Activated CD4-positive, alpha-beta memory T cell treated with anti-CD3 and anti-CD28 coated beads, Interleukin-2, amount 10 ng/mL, durations not matched to agents 7 days and 5 days (primary cell): Measurements from ENCODE around the gene USP12. TPM values are rescaled to one million over a fixed set of nuclear protein-coding genes. Genes with fewer than 3 reads are reported as not detected.

ENCODE experiments used
- CTCF ChIA-PET: fragments of 350-600 bp; sonication (Branson Sonifier 250); formaldehyde crosslinking; loops from one replicate; lab custom pipeline; 2021; ENCODE audit warnings: antibody characterized with exemption, inconsistent platforms; lab: Charles Lee
- POLR2A ChIA-PET: fragments of 350-600 bp; sonication (Branson Sonifier 250); formaldehyde crosslinking; loops from one replicate; lab custom pipeline; 2021; ENCODE audit warnings: antibody characterized with exemption; lab: Charles Lee
- DNase-seq: peaks from one replicate; pipeline ENCODE4 v3.0.0-alpha.2; 2020
- H3K27ac Mint-ChIP-seq: one replicate; pipeline ENCODE4 v1.8.0; 2021; ENCODE audit warnings: mild to moderate bottlenecking, mixed read lengths
- H3K27me3 Mint-ChIP-seq: one replicate; pipeline ENCODE4 v1.8.0; 2021; ENCODE audit warnings: mixed read lengths
- H3K36me3 Mint-ChIP-seq: one replicate; pipeline ENCODE4 v1.8.0; 2021; ENCODE audit warnings: low read depth, mixed read lengths
- H3K4me1 Mint-ChIP-seq: one replicate; pipeline ENCODE4 v1.8.0; 2021; ENCODE audit warnings: mixed read lengths
- H3K4me3 Mint-ChIP-seq: one replicate; pipeline ENCODE4 v1.8.0; 2021; ENCODE audit warnings: mild to moderate bottlenecking, mixed read lengths
- H3K9me3 Mint-ChIP-seq: one replicate; pipeline ENCODE4 v1.8.0; 2021; ENCODE audit warnings: mixed read lengths
- total RNA-seq, 2 experiments: library from RNA; stranded (reverse); gene quantifications; one replicate each; pipeline ENCODE4 v1.2.3, GENCODE V29; 2021

USP12 gene
- total RNA-seq, 2 experiments from 2014 or later: 22.5 to 23.5 TPM

GRCh38 chr13:27176470-27177410 lies 5.1 kb upstream of the USP12 start:
- Mint-ChIP-seq H3K27ac (no peak overlapping the region), H3K4me1 (peaks cover 14% of the 10 kb centered on the region), H3K36me3 (no peaks in the 10 kb centered on the region), H3K27me3 (peaks cover 3% of the 10 kb centered on the region), H3K9me3 (no peaks in the 10 kb centered on the region), H3K4me3 (no peak overlapping the region)
- DNase-seq: no peak
- POLR2A ChIA-PET: no interaction called here
- CTCF ChIA-PET: no interaction called here

GRCh38 chr13:27174766-27175455 lies 3.3 kb upstream of the USP12 start:
- POLR2A ChIA-PET: no interaction called here
- Mint-ChIP-seq H3K9me3 (no peaks in the 10 kb centered on the region), H3K27me3 (peaks cover 3% of the 10 kb centered on the region), H3K36me3 (peaks cover 5% of the 10 kb centered on the region), H3K4me1 (peaks cover 22% of the 10 kb centered on the region), H3K4me3 (no peak overlapping the region), H3K27ac (no peak overlapping the region)
- CTCF ChIA-PET: interaction anchor here (0.5 to 1.2 kb wide), 4 partner anchors 20 to 464 kb away, joined by 3 to 4 read pairs (median 3); no protein-coding TSS in a partner anchor
- DNase-seq: no peak

- Mint-ChIP-seq H3K4me1 (peaks cover 45% of the 10 kb centered on the region), H3K27me3 (no peaks in the 10 kb centered on the region), H3K4me3 (peak overlapping the region; percentile 84), H3K9me3 (no peaks in the 10 kb centered on the region), H3K27ac (peak overlapping the region; percentile 90), H3K36me3 (peaks cover 8% of the 10 kb centered on the region)
- POLR2A ChIA-PET: interaction anchor here (1.1 to 1.7 kb wide), 6 partner anchors 40 to 85 kb away, joined by 3 to 9 read pairs (median 4); partner anchors contain the start of gene RPL21
- DNase-seq: no peak
- CTCF ChIA-PET: interaction anchor here (1.1 kb wide), 1 partner anchor 40 kb away, joined by 3 read pairs; no protein-coding TSS in a partner anchor
These were observed 858 bp upstream of the USP12 start for GRCh38 chr13:27172495-27172842.

- peaks cover 45% of the 10 kb centered on the region for H3K4me1 Mint-ChIP-seq
- peak overlapping the region; percentile 84 for H3K4me3 Mint-ChIP-seq
- H3K9me3 Mint-ChIP-seq: no peaks in the 10 kb centered on the region
- H3K27me3 Mint-ChIP-seq: no peaks in the 10 kb centered on the region
- POLR2A ChIA-PET: interaction anchor here (1.1 to 1.7 kb wide), 6 partner anchors 39 to 85 kb away, joined by 3 to 9 read pairs (median 4); partner anchors contain the start of gene RPL21
- peak; percentile 93 for DNase-seq
- CTCF ChIA-PET: interaction anchor here (1.1 kb wide), 1 partner anchor 40 kb away, joined by 3 read pairs; no protein-coding TSS in a partner anchor
- peak overlapping the region; percentile 90 for H3K27ac Mint-ChIP-seq
- peaks cover 8% of the 10 kb centered on the region for H3K36me3 Mint-ChIP-seq
These were observed 350 bp upstream of the USP12 start for GRCh38 chr13:27171827-27172494.

GRCh38 chr13:27170516-27171243 lies 931 bp downstream of the USP12 start:
- Mint-ChIP-seq H3K27me3 (no peaks in the 10 kb centered on the region), H3K9me3 (no peaks in the 10 kb centered on the region), H3K4me1 (peaks cover 49% of the 10 kb centered on the region), H3K27ac (peak overlapping the region; percentile 93), H3K4me3 (peak overlapping the region; percentile 93), H3K36me3 (peaks cover 8% of the 10 kb centered on the region)
- DNase-seq: peak; percentile 39
- ChIA-PET POLR2A (interaction anchor here (0.7 to 2.2 kb wide), 8 partner anchors 10 to 254 kb away, joined by 3 to 24 read pairs (median 5); partner anchors contain the start of genes GTF3A and RPL21), CTCF (interaction anchor here (0.7 to 1.3 kb wide), 3 partner anchors 38 to 188 kb away, joined by 3 to 8 read pairs (median 3); no protein-coding TSS in a partner anchor)

- Mint-ChIP-seq H3K4me1 (peaks cover 53% of the 10 kb centered on the region), H3K27me3 (no peaks in the 10 kb centered on the region), H3K27ac (peak overlapping the region; percentile 93), H3K36me3 (peaks cover 8% of the 10 kb centered on the region), H3K9me3 (no peaks in the 10 kb centered on the region), H3K4me3 (peak overlapping the region; percentile 93)
- ChIA-PET POLR2A (interaction anchor here (0.7 to 2.2 kb wide), 8 partner anchors 10 to 255 kb away, joined by 3 to 24 read pairs (median 5); partner anchors contain the start of genes GTF3A and RPL21), CTCF (interaction anchor here (1.1 to 1.3 kb wide), 2 partner anchors 37 to 83 kb away, joined by 3 to 8 read pairs; no protein-coding TSS in a partner anchor)
- DNase-seq: no peak
These were observed 1.4 kb downstream of the USP12 start for GRCh38 chr13:27170221-27170515.

GRCh38 chr13:27168906-27169657 lies 2.5 kb downstream of the USP12 start:
- CTCF ChIA-PET: no interaction called here
- no peak overlapping the region for H3K4me3 Mint-ChIP-seq
- no peak overlapping the region for H3K27ac Mint-ChIP-seq
- peaks cover 53% of the 10 kb centered on the region for H3K4me1 Mint-ChIP-seq
- POLR2A ChIA-PET: interaction anchor here (2.2 kb wide), 1 partner anchor 37 kb away, joined by 24 read pairs; no protein-coding TSS in a partner anchor
- no peaks in the 10 kb centered on the region for H3K27me3 Mint-ChIP-seq
- H3K9me3 Mint-ChIP-seq: no peaks in the 10 kb centered on the region
- H3K36me3 Mint-ChIP-seq: peaks cover 8% of the 10 kb centered on the region
- DNase-seq: no peak

- H3K27me3 Mint-ChIP-seq: no peaks in the 10 kb centered on the region
- H3K27ac Mint-ChIP-seq: no peak overlapping the region
- peaks cover 12% of the 10 kb centered on the region for H3K36me3 Mint-ChIP-seq
- no peak overlapping the region for H3K4me3 Mint-ChIP-seq
- H3K9me3 Mint-ChIP-seq: no peaks in the 10 kb centered on the region
- CTCF ChIA-PET: interaction anchor here (0.6 kb wide), 1 partner anchor 119 kb away, joined by 5 read pairs; no protein-coding TSS in a partner anchor
- H3K4me1 Mint-ChIP-seq: peaks cover 54% of the 10 kb centered on the region
- no peak for DNase-seq
- POLR2A ChIA-PET: no interaction called here
These were observed 3.5 kb downstream of the USP12 start for GRCh38 chr13:27168086-27168485.

- H3K27me3 Mint-ChIP-seq: no peaks in the 10 kb centered on the region
- DNase-seq: no peak
- H3K4me3 Mint-ChIP-seq: no peak overlapping the region
- peaks cover 50% of the 10 kb centered on the region for H3K4me1 Mint-ChIP-seq
- H3K27ac Mint-ChIP-seq: no peak overlapping the region
- H3K36me3 Mint-ChIP-seq: peaks cover 18% of the 10 kb centered on the region
- CTCF ChIA-PET: interaction anchor here (1.4 to 1.7 kb wide), 2 partner anchors 19 to 181 kb away, joined by 3 read pairs; no protein-coding TSS in a partner anchor
- POLR2A ChIA-PET: interaction anchor here (1.3 kb wide), 1 partner anchor 35 kb away, joined by 4 read pairs; no protein-coding TSS in a partner anchor
- H3K9me3 Mint-ChIP-seq: no peaks in the 10 kb centered on the region
These were observed 5.3 kb downstream of the USP12 start for GRCh38 chr13:27166313-27166712.

- no peak for DNase-seq
- Mint-ChIP-seq H3K36me3 (peaks cover 27% of the 10 kb centered on the region), H3K27me3 (no peaks in the 10 kb centered on the region)
These were observed 9.6 kb downstream of the USP12 start for GRCh38 chr13:27161980-27162379.

GRCh38 chr13:27161423-27161822 lies 10.2 kb downstream of the USP12 start:
- peaks cover 12% of the 10 kb centered on the region for H3K9me3 Mint-ChIP-seq
- POLR2A ChIA-PET: interaction anchor here (1.4 kb wide), 1 partner anchor 29 kb away, joined by 4 read pairs; no protein-coding TSS in a partner anchor
- H3K27ac Mint-ChIP-seq: no peak overlapping the region
- no peak for DNase-seq
- H3K4me1 Mint-ChIP-seq: peaks cover 36% of the 10 kb centered on the region
- no peak overlapping the region for H3K4me3 Mint-ChIP-seq
- peaks cover 32% of the 10 kb centered on the region for H3K36me3 Mint-ChIP-seq
- no peaks in the 10 kb centered on the region for H3K27me3 Mint-ChIP-seq
- CTCF ChIA-PET: interaction anchor here (0.9 to 1.5 kb wide), 2 partner anchors 9 to 29 kb away, joined by 4 read pairs; no protein-coding TSS in a partner anchor

More at GRCh38 chr13:27161980-27162379, 9.6 kb downstream of the USP12 start:
- H3K4me1 Mint-ChIP-seq: peaks cover 39% of the 10 kb centered on the region
- no peak overlapping the region for H3K27ac Mint-ChIP-seq
- CTCF ChIA-PET: interaction anchor here (0.9 to 1.5 kb wide), 2 partner anchors 9 to 30 kb away, joined by 4 read pairs; no protein-coding TSS in a partner anchor
- POLR2A ChIA-PET: interaction anchor here (1.4 kb wide), 1 partner anchor 29 kb away, joined by 4 read pairs; no protein-coding TSS in a partner anchor
- no peak overlapping the region for H3K4me3 Mint-ChIP-seq
- H3K9me3 Mint-ChIP-seq: peaks cover 8% of the 10 kb centered on the region
